Stimulated activated naive CD4-positive, alpha-beta T cell treated with Interleukin-2 at 50 U/mL for 16 hours (primary cell): ENCODE data around the gene SMAD3.

Source experiments
- DNase-seq: peaks from one replicate; lab custom pipeline; 2025; lab: John Stamatoyannopoulos, UW

The SMAD3 gene

DNA sequence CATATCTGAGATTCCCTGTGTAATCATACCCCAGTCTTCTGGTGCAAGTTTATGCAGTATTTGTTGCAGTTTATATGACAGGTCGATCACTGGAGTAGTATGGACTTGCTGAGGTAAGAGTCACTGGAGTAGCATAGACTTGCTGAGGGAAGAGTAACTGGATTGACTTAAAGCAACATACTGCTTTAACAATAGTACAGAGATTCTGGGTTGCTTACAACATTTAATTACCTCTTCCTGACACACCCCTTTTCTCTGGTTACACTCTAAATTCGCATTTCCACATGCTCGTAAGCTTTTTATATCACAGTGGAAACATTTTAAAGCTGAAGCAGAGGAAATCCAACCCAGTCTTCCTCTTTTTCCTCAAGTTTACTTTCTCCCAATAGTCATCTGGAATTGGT is 177.3 kb downstream of the SMAD3 start:
- DNase-seq = no peak
